ENCODE data around the gene PTPRG. TPM values are rescaled to one million over a fixed set of nuclear protein-coding genes. Genes with fewer than 3 reads are reported as not detected.

PTPRG gene
- total RNA-seq, 1 experiment from 2014 or later = 0.74 TPM

DNA sequence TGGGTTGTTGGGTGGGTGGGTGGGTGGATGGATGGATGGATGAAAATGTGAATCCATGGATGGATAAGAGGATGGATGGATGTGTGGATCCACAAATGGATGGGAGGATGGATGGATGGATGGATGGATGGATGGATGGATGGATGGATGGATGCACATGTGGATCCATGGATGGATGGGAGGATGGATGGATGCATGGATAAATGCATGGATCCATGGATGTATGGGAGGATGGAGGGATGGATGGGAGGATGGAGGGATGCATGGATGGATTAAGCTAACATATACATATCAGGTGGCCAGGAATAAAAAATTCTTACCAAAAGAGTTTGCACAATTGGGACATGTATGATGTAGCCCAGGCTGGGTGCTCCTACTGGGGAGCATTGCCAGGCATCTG is 616.7 kb downstream of the PTPRG start:
- no peak overlapping the region for H3K27ac ChIP-seq (ENCODE audit: low read length)
- in situ Hi-C loops (cut with HindIII; ENCODE audit: low pct_unique_long_range_greater_than_20kb, low sequenced_read_pairs) = no loop called here
- H3K4me1 ChIP-seq (ENCODE audit: control insufficient read depth, insufficient read depth, low read length) = no peaks in the 10 kb centered on the region
- no peaks in the 10 kb centered on the region for H3K27me3 ChIP-seq (ENCODE audit: control insufficient read depth, insufficient read depth, low read length)
- ChIA-PET POLR2A (no interaction called here), CTCF (no interaction called here)
- BruUV-seq (replicated peaks) = no TSS peak
- no peak for DNase-seq (ENCODE audit: low read depth, low spot score)
- TF ChIP-seq, protein P1, sequence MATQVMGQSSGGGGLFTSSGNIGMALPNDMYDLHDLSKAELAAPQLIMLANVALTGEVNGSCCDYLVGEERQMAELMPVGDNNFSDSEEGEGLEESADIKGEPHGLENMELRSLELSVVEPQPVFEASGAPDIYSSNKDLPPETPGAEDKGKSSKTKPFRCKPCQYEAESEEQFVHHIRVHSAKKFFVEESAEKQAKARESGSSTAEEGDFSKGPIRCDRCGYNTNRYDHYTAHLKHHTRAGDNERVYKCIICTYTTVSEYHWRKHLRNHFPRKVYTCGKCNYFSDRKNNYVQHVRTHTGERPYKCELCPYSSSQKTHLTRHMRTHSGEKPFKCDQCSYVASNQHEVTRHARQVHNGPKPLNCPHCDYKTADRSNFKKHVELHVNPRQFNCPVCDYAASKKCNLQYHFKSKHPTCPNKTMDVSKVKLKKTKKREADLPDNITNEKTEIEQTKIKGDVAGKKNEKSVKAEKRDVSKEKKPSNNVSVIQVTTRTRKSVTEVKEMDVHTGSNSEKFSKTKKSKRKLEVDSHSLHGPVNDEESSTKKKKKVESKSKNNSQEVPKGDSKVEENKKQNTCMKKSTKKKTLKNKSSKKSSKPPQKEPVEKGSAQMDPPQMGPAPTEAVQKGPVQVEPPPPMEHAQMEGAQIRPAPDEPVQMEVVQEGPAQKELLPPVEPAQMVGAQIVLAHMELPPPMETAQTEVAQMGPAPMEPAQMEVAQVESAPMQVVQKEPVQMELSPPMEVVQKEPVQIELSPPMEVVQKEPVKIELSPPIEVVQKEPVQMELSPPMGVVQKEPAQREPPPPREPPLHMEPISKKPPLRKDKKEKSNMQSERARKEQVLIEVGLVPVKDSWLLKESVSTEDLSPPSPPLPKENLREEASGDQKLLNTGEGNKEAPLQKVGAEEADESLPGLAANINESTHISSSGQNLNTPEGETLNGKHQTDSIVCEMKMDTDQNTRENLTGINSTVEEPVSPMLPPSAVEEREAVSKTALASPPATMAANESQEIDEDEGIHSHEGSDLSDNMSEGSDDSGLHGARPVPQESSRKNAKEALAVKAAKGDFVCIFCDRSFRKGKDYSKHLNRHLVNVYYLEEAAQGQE (IDR thresholded peaks at IDR 0.05; ENCODE audit: insufficient read depth in 1 of 2, low read depth in 2 of 2, low read length in 1 of 2) = no peak
- TF ChIP-seq, protein P2, sequence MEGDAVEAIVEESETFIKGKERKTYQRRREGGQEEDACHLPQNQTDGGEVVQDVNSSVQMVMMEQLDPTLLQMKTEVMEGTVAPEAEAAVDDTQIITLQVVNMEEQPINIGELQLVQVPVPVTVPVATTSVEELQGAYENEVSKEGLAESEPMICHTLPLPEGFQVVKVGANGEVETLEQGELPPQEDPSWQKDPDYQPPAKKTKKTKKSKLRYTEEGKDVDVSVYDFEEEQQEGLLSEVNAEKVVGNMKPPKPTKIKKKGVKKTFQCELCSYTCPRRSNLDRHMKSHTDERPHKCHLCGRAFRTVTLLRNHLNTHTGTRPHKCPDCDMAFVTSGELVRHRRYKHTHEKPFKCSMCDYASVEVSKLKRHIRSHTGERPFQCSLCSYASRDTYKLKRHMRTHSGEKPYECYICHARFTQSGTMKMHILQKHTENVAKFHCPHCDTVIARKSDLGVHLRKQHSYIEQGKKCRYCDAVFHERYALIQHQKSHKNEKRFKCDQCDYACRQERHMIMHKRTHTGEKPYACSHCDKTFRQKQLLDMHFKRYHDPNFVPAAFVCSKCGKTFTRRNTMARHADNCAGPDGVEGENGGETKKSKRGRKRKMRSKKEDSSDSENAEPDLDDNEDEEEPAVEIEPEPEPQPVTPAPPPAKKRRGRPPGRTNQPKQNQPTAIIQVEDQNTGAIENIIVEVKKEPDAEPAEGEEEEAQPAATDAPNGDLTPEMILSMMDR (IDR thresholded peaks at IDR 0.05) = no peak
- TF ChIP-seq SIN3A (IDR thresholded peaks at IDR 0.05; ENCODE audit: borderline replicate concordance, insufficient read depth, low read depth, low read length) = no peak
- TF ChIP-seq TCF7L2 (IDR thresholded peaks at IDR 0.05; ENCODE audit: low read depth, low read length) = no peak
- no peak for TF ChIP-seq POLR2AphosphoS5 (IDR thresholded peaks at IDR 0.05; ENCODE audit: low read depth, low read length)
- intact Hi-C loops (cut with micrococcal nuclease; ENCODE audit: unreplicated experiment) = no loop called here
- no peaks in the 10 kb centered on the region for H3K36me3 ChIP-seq (ENCODE audit: control insufficient read depth, insufficient read depth, low read length)
- H3K4me3 ChIP-seq (ENCODE audit: low read depth in 2 of 2, low read length in 2 of 2) = no peak overlapping the region
- H3K9me3 ChIP-seq (ENCODE audit: control insufficient read depth, insufficient read depth, low read depth, low read length) = no peaks in the 10 kb centered on the region
- no peak for ATAC-seq

DNA sequence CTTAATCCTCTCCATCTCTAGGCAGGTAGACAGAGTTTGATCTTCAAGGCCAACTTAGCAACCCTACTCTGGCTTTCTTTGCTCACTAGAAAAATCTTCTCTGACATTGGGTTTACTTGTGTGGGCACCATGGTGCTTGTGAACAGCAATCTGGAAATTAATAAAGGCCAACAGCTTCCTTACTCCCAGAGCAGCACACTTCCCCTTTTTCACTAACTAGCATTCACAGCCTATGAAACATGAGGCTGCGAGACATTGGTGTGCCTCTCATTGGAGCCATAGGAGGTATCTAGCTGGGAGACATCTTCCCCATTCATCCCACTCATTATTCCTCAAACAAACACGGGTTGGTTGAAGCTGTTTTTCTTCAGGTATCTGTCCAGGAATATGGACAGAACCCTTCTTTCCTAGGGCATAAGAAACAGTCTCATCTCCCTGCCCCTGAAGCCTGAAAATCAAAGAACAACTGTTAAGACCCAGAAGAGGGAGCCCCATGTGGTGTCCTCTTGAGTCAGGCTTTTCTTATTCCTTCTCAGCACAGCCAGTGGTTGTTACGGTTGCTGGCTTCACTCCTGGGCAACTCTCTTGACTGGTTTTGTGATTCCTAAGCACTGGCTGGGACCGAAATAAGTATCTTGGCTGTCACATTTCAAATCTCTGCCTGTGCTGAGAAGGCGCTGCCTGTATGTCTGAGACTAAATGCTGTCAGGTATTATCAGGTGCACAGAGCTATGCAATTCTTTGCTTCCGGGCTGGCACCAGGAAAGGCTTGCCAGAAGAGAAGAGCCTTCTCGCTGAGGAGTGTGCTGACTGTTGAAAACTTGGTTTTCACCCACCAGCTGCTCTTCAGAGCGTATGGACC is 617.6 kb downstream of the PTPRG start:
- H3K4me1 ChIP-seq (ENCODE audit: control insufficient read depth, insufficient read depth, low read length) = no peaks in the 10 kb centered on the region
- DNase-seq (ENCODE audit: low read depth, low spot score) (no peak), ATAC-seq (no peak)
- no TSS peak for BruUV-seq (replicated peaks)
- no peaks in the 10 kb centered on the region for H3K27me3 ChIP-seq (ENCODE audit: control insufficient read depth, insufficient read depth, low read length)
- no peaks in the 10 kb centered on the region for H3K9me3 ChIP-seq (ENCODE audit: control insufficient read depth, insufficient read depth, low read depth, low read length)
- ChIA-PET POLR2A (no interaction called here), CTCF (no interaction called here)
- H3K27ac ChIP-seq (ENCODE audit: low read length) = no peak overlapping the region
- intact Hi-C loops (cut with micrococcal nuclease; ENCODE audit: unreplicated experiment) = no loop called here
- H3K36me3 ChIP-seq (ENCODE audit: control insufficient read depth, insufficient read depth, low read length) = no peaks in the 10 kb centered on the region
- in situ Hi-C loops (cut with HindIII; ENCODE audit: low pct_unique_long_range_greater_than_20kb, low sequenced_read_pairs) = no loop called here
- no peak overlapping the region for H3K4me3 ChIP-seq (ENCODE audit: low read depth in 2 of 2, low read length in 2 of 2)
- no peak for TF ChIP-seq POLR2AphosphoS5 (IDR thresholded peaks at IDR 0.05; ENCODE audit: low read depth, low read length)
- TF ChIP-seq, protein P2 (IDR thresholded peaks at IDR 0.05) = no peak
- TF ChIP-seq TCF7L2 (IDR thresholded peaks at IDR 0.05; ENCODE audit: low read depth, low read length) = no peak
- TF ChIP-seq SIN3A (IDR thresholded peaks at IDR 0.05; ENCODE audit: borderline replicate concordance, insufficient read depth, low read depth, low read length) = no peak
- TF ChIP-seq, protein P1 (IDR thresholded peaks at IDR 0.05; ENCODE audit: insufficient read depth in 1 of 2, low read depth in 2 of 2, low read length in 1 of 2) = no peak

Measured in Panc1 (cell line).